K562 (cell line): ENCODE results near the gene AS3MT. TPM values are rescaled to one million over a fixed set of nuclear protein-coding genes. Genes with fewer than 3 reads are reported as not detected.

Source experiments
- BACH1 ChIP-seq: fragments of 200-800 bp; sonication (Bioruptor generic); IDR thresholded peaks from 2 replicates; pipeline ENCODE4 v1.6.1; 2016; ENCODE audit warnings: missing genetic modification characterization, missing compliant biosample characterization
- CBFB ChIP-seq: sonication (generic); formaldehyde crosslinking; IDR thresholded peaks from 2 replicates; pipeline ENCODE4 v1.4.0; 2020; ENCODE audit warnings: mild to moderate bottlenecking, missing genetic modification reagents
- CBX5 ChIP-seq: IDR thresholded peaks from 2 replicates; pipeline ENCODE4 v1.6.1; 2014; ENCODE audit warnings: low read depth, borderline replicate concordance
- CBX8 ChIP-seq: fragments of 200-600 bp; sonication (generic); IDR thresholded peaks from 2 replicates; pipeline ENCODE4 v1.6.1; 2012; ENCODE audit warnings: borderline replicate concordance, mixed run types, low read depth, mild to moderate bottlenecking, moderate library complexity, mixed read lengths, low read length, control low read depth, inconsistent platforms; ENCODE audit not compliant: poor library complexity, severe bottlenecking; ENCODE audit errors: extremely low read depth
- ESRRB ChIP-seq: fragments of 250-450 bp; sonication (Bioruptor Pico); IDR thresholded peaks from 2 replicates; pipeline ENCODE4 v1.5.0; 2020; ENCODE audit warnings: mild to moderate bottlenecking, moderate library complexity, borderline replicate concordance
- ETS2 ChIP-seq: IDR thresholded peaks from 2 replicates; pipeline ENCODE4 v1.6.1; 2016; ENCODE audit warnings: borderline replicate concordance, missing genetic modification characterization, mild to moderate bottlenecking, moderate library complexity, missing compliant biosample characterization; ENCODE audit not compliant: poor library complexity, severe bottlenecking
- HIVEP1 ChIP-seq: fragments of 250-450 bp; sonication (Bioruptor Pico); IDR thresholded peaks from 2 replicates; pipeline ENCODE4 v1.4.0; 2020; ENCODE audit warnings: mild to moderate bottlenecking
- KDM2B ChIP-seq: fragments of 250-450 bp; sonication (Bioruptor Pico); IDR thresholded peaks from 2 replicates; pipeline ENCODE4 v1.8.0; 2021; ENCODE audit warnings: mild to moderate bottlenecking, moderate library complexity
- KDM5B ChIP-seq: fragments of 200-600 bp; sonication (generic); IDR thresholded peaks from 2 replicates; pipeline ENCODE4 v1.6.1; 2012; ENCODE audit warnings: low read depth, mild to moderate bottlenecking, moderate library complexity, low read length, control low read depth, inconsistent platforms; ENCODE audit not compliant: insufficient replicate concordance
- L3MBTL2 ChIP-seq: fragments of 450-650 bp; IDR thresholded peaks from 2 replicates; pipeline ENCODE4 v1.6.1; 2016; ENCODE audit warnings: mild to moderate bottlenecking, moderate library complexity
- LARP7 ChIP-seq: fragments of 450-650 bp; IDR thresholded peaks from 2 replicates; pipeline ENCODE4 v1.6.1; 2016
- MAZ ChIP-seq, 2 experiments: fragments of 450-650 bp in 1 of 2; sonication (generic) in 1 of 2; formaldehyde crosslinking; IDR thresholded peaks in 1 of 2; conservative IDR thresholded peaks in 1 of 2; 2 replicates each; pipeline versions ENCODE4 v1.4.0 to v1.5.0; 2020; ENCODE audit warnings: mild to moderate bottlenecking in 1 of 2, missing genetic modification reagents in 1 of 2
- MBD2 ChIP-seq: sonication (generic); IDR thresholded peaks from 2 replicates; pipeline ENCODE4 v1.6.1; 2016; ENCODE audit warnings: low read depth, borderline replicate concordance
- NFATC3 ChIP-seq: fragments of 450-650 bp; IDR thresholded peaks from 2 replicates; pipeline ENCODE4 v1.6.1; 2017; ENCODE audit warnings: mild to moderate bottlenecking
- RBM34 ChIP-seq: fragments of 200-400 bp; formaldehyde crosslinking; IDR thresholded peaks from 2 replicates; pipeline ENCODE4 v1.6.1; 2018; ENCODE audit warnings: low read length, borderline replicate concordance; ENCODE audit not compliant: insufficient read depth
- TEAD1 ChIP-seq, 2 experiments: fragments of 450-650 bp in 1 of 2; sonication (generic) in 1 of 2; formaldehyde crosslinking; IDR thresholded peaks; 2 replicates each; pipeline versions ENCODE4 v1.4.0 to v1.8.0; 2020 to 2022; ENCODE audit warnings: mild to moderate bottlenecking in 2 of 2, missing genetic modification reagents in 1 of 2
- ZKSCAN8 ChIP-seq: fragments of 200-800 bp; sonication (Bioruptor generic); IDR thresholded peaks from 2 replicates; pipeline ENCODE4 v1.6.1; 2016; ENCODE audit warnings: missing genetic modification characterization, missing compliant biosample characterization
- ZNF75A ChIP-seq: fragments of 450-650 bp; formaldehyde crosslinking; IDR thresholded peaks from 2 replicates; pipeline ENCODE4 v1.4.0; 2020; ENCODE audit warnings: mild to moderate bottlenecking
- polyA plus RNA-seq, 8 experiments: library from polyadenylated mRNA; depleted of rRNA in 4 of 8; stranded (reverse) in 5 of 8; unstranded in 3 of 8; fragments of >200 nt; fragmentation: Nextera tagmentation in 2 of 8; fragmentation: Illumina TruSeq in 1 of 8; extraction: Ambion mirVana in 2 of 8; extraction: Trizol in 1 of 8; gene quantifications; 2 replicates each; pipeline versions ENCODE4 v1.2.1 to v1.2.3, GENCODE V29; 2011 to 2014; ENCODE audit warnings: inconsistent platforms in 1 of 8, missing spikeins in 1 of 8
- total RNA-seq, 7 experiments: library from RNA; depleted of rRNA in 6 of 7; stranded (reverse); fragments of >200 nt in 6 of 7; fragmentation: Illumina TruSeq in 2 of 7; extraction: Trizol in 2 of 7; gene quantifications; 2 replicates each; pipeline versions ENCODE4 v1.2.1 to v1.2.3, GENCODE V29; 2011 to 2021; ENCODE audit warnings: low replicate concordance in 1 of 7
- TF ChIP-seq, protein P1 (sequence below): fragments of 450-650 bp; IDR thresholded peaks from 2 replicates; pipeline ENCODE4 v1.6.1; 2016; ENCODE audit warnings: low read depth, mild to moderate bottlenecking, moderate library complexity
- TF ChIP-seq, protein P2 (sequence below), 2 experiments: fragments of 450-650 bp; conservative IDR thresholded peaks; 2 replicates each; pipeline ENCODE4 v1.6.1; 2017; ENCODE audit warnings: mild to moderate bottlenecking in 2 of 2, moderate library complexity in 2 of 2
- TF ChIP-seq, protein P3 (sequence below): sonication (generic); formaldehyde crosslinking; IDR thresholded peaks from 2 replicates; pipeline ENCODE4 v1.8.1; 2023; ENCODE audit warnings: mild to moderate bottlenecking, missing genetic modification reagents
- TF ChIP-seq, protein P4 (sequence below): fragments of 450-650 bp; IDR thresholded peaks from 2 replicates; pipeline ENCODE4 v1.6.1; 2016; ENCODE audit warnings: antibody characterized with exemption

The AS3MT gene
- total and polyA plus RNA-seq, 9 of the 15 experiments (the other 6 are each of a cell fraction or from before 2014, with no cell fraction given), result 0.04 to 0.33 (median 0.19) TPM; not detected in 2

DNA sequence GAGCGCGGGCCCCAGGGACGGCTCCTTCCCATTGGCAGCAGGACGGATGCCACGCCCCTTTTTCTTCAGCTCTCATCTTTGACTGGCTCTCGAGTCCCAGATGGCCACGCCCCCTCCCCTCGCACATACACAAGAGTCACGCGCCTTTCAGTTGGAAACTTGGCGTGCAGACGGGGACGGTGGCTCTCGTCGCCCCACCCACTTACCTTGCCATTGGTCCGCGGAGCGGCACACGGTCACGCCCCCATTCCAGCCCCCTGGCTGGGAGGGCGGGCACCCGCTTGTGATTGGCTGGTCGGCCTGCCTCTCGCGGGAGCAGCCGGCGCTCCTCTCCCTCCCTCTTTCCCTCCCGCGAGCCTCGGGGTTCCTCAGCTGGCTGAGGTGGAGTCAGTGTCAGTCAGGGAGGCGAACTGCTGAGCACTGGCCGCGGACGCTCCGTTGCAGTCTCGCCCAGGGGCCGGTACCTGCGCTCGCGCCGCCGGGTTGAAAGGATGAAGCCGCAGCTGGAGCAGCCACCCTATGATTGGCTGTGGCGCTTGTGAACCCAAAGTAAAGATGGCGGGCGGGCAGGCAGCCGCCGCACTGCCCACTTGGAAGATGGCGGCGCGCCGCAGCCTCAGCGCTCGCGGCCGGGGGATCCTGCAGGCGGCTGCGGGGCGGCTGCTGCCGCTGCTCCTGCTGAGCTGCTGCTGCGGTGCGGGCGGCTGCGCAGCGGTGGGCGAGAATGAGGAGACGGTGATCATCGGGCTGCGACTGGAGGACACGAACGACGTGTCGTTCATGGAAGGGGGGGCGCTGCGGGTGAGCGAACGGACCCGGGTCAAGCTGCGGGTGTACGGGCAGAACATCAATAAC, 48.9 kb downstream of the AS3MT start, which contains the start of gene CNNM2 (continued):
- no peak for TF ChIP-seq RBM34
- peak in 1 of 2 experiments; percentile 84; a peak in 2 of 4 replicates for TF ChIP-seq TEAD1 (CRISPR knock-in tag; IDR thresholded peaks at IDR 0.05)
- no peak for TF ChIP-seq LARP7
- no peak for TF ChIP-seq CBFB (CRISPR knock-in tag)
- TF ChIP-seq KDM2B (CRISPR knock-in tag), result no peak
- peak; percentile 73 for TF ChIP-seq KDM5B
- no peak for TF ChIP-seq ESRRB (CRISPR knock-in tag)
- TF ChIP-seq BACH1, result no peak
- TF ChIP-seq NFATC3, result no peak
- peak; percentile 87 for TF ChIP-seq MBD2
- no peak for TF ChIP-seq CBX5
- TF ChIP-seq CBX8, result no peak
- TF ChIP-seq ZNF75A (CRISPR knock-in tag), result no peak
- peak; percentile 71 to 85 for TF ChIP-seq MAZ (CRISPR knock-in tag; conservative IDR thresholded peaks at IDR 0.05 in 1 of 2, IDR thresholded peaks at IDR 0.05 in 1 of 2)
- peak; percentile 97 for TF ChIP-seq L3MBTL2
- TF ChIP-seq, protein P1, sequence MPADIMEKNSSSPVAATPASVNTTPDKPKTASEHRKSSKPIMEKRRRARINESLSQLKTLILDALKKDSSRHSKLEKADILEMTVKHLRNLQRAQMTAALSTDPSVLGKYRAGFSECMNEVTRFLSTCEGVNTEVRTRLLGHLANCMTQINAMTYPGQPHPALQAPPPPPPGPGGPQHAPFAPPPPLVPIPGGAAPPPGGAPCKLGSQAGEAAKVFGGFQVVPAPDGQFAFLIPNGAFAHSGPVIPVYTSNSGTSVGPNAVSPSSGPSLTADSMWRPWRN, result no peak
- TF ChIP-seq, protein P2, sequence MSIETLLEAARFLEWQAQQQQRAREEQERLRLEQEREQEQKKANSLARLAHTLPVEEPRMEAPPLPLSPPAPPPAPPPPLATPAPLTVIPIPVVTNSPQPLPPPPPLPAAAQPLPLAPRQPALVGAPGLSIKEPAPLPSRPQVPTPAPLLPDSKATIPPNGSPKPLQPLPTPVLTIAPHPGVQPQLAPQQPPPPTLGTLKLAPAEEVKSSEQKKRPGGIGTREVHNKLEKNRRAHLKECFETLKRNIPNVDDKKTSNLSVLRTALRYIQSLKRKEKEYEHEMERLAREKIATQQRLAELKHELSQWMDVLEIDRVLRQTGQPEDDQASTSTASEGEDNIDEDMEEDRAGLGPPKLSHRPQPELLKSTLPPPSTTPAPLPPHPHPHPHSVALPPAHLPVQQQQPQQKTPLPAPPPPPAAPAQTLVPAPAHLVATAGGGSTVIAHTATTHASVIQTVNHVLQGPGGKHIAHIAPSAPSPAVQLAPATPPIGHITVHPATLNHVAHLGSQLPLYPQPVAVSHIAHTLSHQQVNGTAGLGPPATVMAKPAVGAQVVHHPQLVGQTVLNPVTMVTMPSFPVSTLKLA (conservative IDR thresholded peaks at IDR 0.05), result peak; percentile 99
- TF ChIP-seq, protein P3, sequence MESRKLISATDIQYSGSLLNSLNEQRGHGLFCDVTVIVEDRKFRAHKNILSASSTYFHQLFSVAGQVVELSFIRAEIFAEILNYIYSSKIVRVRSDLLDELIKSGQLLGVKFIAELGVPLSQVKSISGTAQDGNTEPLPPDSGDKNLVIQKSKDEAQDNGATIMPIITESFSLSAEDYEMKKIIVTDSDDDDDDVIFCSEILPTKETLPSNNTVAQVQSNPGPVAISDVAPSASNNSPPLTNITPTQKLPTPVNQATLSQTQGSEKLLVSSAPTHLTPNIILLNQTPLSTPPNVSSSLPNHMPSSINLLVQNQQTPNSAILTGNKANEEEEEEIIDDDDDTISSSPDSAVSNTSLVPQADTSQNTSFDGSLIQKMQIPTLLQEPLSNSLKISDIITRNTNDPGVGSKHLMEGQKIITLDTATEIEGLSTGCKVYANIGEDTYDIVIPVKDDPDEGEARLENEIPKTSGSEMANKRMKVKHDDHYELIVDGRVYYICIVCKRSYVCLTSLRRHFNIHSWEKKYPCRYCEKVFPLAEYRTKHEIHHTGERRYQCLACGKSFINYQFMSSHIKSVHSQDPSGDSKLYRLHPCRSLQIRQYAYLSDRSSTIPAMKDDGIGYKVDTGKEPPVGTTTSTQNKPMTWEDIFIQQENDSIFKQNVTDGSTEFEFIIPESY (CRISPR knock-in tag), result no peak
- TF ChIP-seq ZKSCAN8 (CRISPR knock-in tag), result no peak
- no peak for TF ChIP-seq HIVEP1 (CRISPR knock-in tag)
- TF ChIP-seq, protein P4, sequence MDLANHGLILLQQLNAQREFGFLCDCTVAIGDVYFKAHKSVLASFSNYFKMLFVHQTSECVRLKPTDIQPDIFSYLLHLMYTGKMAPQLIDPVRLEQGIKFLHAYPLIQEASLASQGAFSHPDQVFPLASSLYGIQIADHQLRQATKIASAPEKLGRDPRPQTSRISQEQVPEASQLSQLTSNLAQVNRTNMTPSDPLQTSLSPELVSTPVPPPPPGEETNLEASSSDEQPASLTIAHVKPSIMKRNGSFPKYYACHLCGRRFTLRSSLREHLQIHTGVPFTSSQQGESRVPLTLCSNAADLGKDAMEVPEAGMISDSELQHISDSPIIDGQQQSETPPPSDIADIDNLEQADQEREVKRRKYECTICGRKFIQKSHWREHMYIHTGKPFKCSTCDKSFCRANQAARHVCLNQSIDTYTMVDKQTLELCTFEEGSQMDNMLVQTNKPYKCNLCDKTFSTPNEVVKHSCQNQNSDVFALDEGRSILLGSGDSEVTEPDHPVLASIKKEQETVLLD, result no peak
- TF ChIP-seq ETS2 (tag), result no peak
